HG03378 (cell line): ENCODE data around the gene BICRA.
"Not testable (repeated sequence)": the region's sequence is repeated elsewhere in the genome, so short reads cannot be mapped to it uniquely, and the experiment has no call there.

Source experiments
- ATAC-seq: cut with Tn5 transposase; IDR thresholded peaks from one replicate; pipeline ENCODE4 v1.9.1; 2021; ENCODE audit warnings: mild to moderate bottlenecking, moderate library complexity; ENCODE audit not compliant: unreplicated experiment

BICRA gene

GRCh38 chr19:47658431-47659348 lies 49.8 kb downstream of the BICRA start:
- ATAC-seq = no peak

GRCh38 chr19:47660435-47660832 lies 51.5 kb downstream of the BICRA start:
- no peak for ATAC-seq

- no peak for ATAC-seq
Measured at GRCh38 chr19:47661161-47661560, 52.2 kb downstream of the BICRA start.

- ATAC-seq = no peak
Measured at GRCh38 chr19:47661611-47662010, 52.7 kb downstream of the BICRA start.

- no peak for ATAC-seq
Measured at GRCh38 chr19:47663435-47663910, 54.5 kb downstream of the BICRA start.

GRCh38 chr19:47663911-47664771 lies 55.2 kb downstream of the BICRA start:
- no peak for ATAC-seq

GRCh38 chr19:47668556-47668955 lies 59.6 kb downstream of the BICRA start:
- not testable (repeated sequence) for ATAC-seq

- ATAC-seq = no peak
Measured at GRCh38 chr19:47670736-47671135, 61.8 kb downstream of the BICRA start.

GRCh38 chr19:47671499-47671898 lies 62.6 kb downstream of the BICRA start:
- no peak for ATAC-seq

GRCh38 chr19:47673426-47673825 lies 64.5 kb downstream of the BICRA start:
- ATAC-seq = no peak

- ATAC-seq = no peak
Measured at GRCh38 chr19:47674548-47674947, 65.6 kb downstream of the BICRA start.

GRCh38 chr19:47675271-47675670 lies 66.3 kb downstream of the BICRA start:
- ATAC-seq = no peak

GRCh38 chr19:47675859-47676258 lies 66.9 kb downstream of the BICRA start:
- no peak for ATAC-seq

GRCh38 chr19:47676811-47677210 lies 67.9 kb downstream of the BICRA start:
- ATAC-seq = no peak

- no peak for ATAC-seq
Measured at GRCh38 chr19:47679251-47679900, 70.4 kb downstream of the BICRA start.

- no peak for ATAC-seq
Measured at GRCh38 chr19:47679922-47680857, 71.3 kb downstream of the BICRA start.

GRCh38 chr19:47680858-47681332 lies 72.0 kb downstream of the BICRA start:
- ATAC-seq = no peak

GRCh38 chr19:47681388-47681787 lies 72.5 kb downstream of the BICRA start:
- no peak for ATAC-seq

- no peak for ATAC-seq
Measured at GRCh38 chr19:47681936-47682335, 73.0 kb downstream of the BICRA start.

- ATAC-seq = no peak
Measured at GRCh38 chr19:47682939-47683338, 74.0 kb downstream of the BICRA start.
